ENCODE measurements around the gene P2RY8.
A peak's percentile ranks its signal among the peaks of the same experiment; 100 is the strongest.
"Not testable (repeated sequence)": the region's sequence is repeated elsewhere in the genome, so short reads cannot be mapped to it uniquely, and the experiment has no call there.

P2RY8 gene

DNA sequence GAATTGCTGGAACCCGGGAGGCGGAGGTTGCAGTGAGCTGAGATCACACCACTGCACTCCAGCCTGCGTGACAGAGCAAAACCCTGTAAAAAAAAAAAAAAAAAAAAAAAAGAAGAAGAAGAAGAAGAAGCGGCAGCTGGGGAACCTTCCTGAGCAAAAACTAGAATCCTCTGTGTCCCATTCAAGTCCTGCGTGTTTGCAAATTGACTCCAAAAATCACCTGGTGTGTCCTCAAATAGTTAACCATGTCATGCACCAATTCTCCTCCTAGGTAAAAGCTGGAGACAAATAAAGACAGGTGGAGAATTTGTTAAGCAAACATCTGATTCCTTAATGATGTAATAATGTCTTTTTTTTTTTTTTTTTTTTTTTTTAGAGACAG is 52.4 kb downstream of the P2RY8 start:
- DNase-seq = no peak

DNA sequence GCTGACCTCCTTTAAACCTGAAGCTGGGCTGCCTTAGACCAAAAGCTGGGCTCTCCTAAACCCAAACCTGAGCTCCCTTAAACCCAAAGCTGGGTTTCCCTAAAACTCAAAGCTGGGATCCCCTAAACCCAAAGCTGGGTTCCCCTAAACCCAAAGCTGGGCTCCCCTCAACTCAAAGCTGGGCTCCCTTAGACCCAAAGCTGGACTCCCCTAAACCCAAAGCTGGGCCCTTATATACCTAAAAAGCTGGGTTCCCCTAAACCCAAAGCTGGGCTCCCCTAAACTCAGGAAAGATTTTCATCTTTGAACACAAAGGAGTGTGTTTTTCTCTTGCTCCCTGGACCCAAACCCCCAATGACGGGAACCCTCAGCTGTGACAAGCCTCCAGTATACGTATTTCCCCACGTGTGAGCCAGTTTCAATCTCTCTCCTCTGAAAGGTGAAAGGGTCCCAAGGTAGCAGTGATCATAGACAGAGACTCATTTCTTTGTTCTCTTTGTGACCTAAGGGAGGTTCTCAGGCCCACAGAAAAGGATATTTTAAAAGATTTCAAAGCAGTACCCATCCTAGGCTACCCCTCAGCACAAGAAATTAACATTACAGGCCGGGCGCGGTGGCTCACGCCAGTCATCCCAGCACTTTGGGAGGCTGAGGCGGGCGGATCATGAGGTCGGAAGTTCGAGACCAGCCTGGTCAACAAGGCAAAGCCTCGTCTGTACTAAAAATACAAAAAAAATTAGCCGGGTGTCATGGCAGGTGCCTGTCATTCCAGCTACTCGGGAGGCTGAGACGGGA is 52.9 kb downstream of the P2RY8 start:
- no peak for DNase-seq

DNA sequence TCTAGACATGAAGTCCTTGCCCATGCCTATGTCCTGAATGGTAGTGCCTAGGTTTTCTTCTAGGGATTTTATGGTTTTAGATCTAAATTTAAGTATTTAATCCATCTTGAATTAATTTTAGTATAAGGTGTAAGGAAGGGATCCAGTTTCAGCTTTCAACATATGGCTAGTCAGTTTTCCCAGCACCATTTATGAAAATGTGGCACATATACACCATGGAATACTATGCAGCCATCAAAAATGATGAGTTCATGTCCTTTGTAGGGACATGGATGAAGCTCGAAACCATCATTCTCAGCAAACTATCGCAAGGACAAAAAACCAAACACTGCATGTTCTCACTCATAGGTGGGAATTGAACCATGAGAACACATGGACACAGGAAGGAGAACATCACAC is 54.5 kb downstream of the P2RY8 start:
- DNase-seq = not testable (repeated sequence)

DNA sequence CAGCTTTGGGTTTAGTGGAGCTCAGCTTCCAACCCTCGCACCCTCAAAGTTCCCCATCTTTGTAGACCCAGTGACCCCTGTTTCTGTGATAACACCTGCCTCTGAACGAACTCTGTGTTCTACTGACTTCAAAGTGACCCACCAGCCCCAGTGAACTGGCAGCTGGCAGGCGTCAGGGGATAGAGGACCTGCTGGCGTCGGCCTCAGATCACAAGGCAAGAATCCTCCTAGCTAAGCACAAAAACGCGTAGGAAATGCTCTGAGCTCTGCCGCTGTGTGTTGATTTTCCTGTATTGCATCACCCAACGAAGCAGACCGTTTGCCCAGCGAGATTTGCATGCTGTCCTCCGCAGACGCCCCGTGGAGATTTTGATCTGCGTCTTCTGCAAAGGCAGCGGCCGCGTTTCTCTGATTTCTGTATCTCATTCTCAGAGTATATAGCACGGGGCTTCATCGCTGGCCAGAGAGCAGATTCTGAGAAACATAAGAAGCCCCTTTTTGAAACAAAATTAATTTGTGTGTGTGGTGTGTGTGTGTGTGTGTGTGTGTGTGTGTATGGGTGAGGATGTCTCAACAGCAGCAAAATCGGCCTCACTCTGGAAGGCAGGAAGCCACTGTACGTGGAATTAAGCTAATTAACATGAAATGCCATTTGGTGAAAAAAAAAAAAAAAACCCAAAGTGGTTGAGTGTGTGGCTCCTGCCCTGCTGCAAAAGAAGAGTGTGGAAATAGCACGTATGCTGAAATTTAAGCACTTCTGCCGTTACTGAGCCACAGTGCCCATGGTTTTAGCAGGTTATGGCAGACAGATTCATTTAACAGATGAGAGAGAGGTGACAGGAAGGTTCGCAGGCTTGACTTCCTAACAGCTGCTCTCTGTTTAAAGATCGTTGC is 55.1 kb downstream of the P2RY8 start:
- no peak for DNase-seq

DNA sequence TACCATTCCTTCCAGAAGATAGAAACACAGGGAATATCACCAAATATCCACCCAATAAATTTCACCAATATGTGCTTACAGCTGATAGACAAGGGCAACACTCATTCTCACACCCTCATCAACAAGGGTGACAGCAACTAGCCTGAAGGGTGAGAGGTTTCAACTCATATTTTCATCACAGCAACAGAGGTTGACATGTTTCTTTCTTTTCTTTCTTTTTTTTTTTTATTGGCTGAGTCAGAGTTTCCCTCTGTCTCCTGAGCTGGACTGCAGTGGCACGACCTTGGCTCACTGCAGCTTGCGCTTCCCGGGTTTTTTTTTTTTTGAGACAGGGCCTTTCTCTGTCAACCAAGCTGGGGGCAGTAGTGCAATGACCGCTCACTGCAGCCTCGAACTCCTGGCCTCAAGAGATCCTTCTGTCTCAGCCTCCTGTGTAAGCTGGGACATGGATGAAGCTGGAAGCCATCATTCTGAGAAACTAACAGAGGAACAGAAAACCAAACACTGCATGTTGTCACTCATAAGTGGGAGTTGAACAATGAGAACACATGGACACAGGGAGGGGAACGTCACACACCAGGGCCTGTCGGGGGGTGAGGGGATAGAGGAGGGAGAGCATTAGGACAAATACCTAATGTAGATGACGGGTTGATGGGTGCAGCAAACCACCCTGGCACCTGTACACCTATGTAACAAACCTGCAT is 56.8 kb downstream of the P2RY8 start:
- no peak for DNase-seq

DNA sequence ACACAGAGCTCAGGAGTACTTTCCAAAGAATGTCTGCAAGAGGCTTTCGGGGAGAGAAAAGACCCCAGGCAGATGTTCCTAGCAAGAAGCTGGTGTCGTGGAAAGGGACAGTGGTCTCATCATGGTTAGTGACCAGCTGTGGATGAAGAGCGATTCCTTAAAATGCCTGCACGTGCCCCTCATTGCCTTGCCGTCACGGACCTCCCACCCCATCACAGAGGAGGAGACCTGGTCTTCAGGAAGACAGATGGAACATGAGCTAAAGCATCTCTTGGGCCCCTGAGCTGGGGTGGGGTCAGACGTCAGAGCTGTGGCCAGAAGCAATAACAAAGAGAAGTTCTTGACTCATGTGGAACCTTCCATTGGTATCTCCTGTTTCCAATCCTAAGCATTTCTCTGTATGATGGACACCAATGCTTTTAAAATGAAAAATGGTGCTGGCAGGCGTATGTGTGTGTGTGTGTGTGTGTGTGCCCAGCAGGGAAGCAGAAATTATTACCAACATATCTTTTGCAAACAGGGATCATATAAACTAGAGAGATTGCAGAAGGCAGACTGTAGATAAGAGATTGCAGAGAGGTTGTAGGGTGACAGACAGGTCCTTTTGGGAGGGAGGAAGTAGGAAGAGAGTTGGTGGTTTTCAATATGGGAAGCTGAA is 59.1 kb downstream of the P2RY8 start:
- DNase-seq = no peak

DNA sequence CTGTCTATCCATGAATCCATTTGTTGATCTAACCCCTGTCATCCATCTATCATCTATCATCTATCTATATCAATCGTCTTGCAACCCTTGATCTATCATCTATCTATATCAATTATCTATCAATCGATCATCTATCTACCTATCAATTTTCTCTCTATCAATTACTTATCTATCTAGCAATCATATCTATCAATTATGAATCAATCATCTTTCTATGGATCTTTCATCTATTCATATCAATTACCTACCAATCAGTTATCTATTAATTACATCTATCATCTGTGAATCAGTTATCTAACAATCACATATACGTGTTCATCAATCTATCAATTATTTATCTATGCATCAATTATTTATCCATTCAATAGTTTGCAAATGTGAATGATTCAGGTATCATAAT is 59.8 kb downstream of the P2RY8 start:
- no peak for DNase-seq

DNA sequence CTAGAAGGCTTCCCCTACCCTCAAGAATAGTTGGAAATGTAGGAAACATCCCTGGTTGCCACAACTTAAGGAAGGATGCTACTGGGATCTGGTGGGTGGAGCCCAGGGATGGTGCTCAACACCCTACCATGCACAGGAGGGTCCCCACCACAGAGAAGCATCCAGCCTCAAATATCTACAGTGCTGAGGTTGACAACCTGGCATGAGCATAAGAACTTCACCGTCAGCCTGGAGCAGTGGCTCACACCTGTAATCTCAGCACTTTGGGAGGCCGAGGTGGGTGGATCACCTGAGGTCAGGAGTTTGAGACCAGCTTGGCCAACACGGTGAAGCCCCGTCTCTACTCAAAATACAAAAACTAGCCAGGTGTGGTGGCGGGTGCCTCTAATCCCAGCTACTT is 60.3 kb downstream of the P2RY8 start:
- no peak for DNase-seq

DNA sequence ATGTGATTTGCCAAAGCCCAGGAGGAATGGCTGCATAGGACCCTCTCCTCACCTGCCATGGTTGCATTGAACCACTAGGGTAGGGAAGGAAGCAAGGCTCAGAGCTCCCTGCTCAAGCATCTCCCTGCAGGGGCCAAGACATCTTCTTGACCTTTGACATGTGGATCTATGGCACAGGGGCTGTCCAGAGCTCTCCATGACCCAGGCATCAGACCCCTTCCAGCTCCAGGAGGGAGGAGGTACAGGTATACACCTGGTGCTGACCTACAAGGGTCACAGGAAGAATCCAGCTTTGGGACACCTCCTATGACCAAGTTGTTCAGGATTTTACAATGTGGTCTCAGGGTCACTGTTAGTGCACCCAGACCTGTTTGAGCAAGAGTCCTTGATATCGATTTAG is 61.1 kb downstream of the P2RY8 start:
- no peak for DNase-seq

DNA sequence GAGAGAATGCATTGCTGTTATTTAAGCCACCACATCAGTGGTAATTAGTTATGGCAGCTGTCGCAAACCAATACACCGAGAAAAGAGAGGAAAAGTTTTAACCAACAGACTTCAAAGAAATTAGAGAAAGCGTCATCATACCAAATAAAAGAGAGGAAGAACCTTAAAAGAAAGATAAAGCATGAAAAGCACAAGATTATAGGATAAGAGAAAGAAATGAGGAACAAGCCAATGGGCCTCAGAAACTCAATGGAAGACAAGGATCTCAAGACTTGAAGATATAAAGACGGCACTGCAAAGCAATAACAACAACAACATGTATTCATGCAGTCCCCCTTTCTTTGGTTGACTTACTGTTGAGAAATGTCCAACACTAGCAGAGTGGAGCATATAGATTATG is 61.5 kb downstream of the P2RY8 start:
- no peak for DNase-seq

DNA sequence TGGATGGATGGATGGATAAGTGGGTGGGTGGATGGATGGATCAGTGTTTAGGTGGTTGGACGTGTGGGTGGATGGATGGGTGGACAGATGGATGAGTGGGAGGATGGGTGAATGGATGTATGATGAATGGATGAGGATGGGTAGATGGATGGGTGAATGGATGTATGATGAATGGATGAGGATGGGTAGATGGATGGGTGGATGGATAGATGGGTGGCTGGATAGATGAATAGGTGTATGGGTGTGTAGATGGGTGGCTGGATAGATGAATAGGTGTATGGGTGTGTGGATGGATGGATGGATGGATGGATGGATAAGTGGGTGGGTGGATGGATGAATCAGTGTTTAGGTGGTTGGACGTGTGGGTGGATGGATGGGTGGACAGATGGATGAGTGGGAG is 62.4 kb downstream of the P2RY8 start:
- DNase-seq = not testable (repeated sequence)

DNA sequence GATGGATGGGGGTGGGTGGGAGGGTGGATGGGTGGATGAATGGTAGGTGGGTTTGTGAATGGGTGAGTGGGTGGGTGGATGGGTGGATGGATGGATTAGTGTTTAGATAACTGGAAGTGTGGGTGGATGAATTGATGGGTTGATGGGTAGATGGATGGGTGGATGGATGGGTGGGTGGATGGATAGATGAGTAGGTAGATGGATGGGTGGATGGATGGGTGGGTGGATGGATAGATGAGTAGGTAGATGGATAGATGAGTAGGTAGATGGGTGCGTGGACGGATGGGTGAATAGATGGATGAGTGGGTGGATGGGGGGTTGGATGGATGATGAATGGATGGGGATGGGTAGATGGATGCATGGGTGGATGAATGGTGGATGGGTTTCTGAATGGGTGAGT is 64.0 kb downstream of the P2RY8 start:
- DNase-seq = no peak

DNA sequence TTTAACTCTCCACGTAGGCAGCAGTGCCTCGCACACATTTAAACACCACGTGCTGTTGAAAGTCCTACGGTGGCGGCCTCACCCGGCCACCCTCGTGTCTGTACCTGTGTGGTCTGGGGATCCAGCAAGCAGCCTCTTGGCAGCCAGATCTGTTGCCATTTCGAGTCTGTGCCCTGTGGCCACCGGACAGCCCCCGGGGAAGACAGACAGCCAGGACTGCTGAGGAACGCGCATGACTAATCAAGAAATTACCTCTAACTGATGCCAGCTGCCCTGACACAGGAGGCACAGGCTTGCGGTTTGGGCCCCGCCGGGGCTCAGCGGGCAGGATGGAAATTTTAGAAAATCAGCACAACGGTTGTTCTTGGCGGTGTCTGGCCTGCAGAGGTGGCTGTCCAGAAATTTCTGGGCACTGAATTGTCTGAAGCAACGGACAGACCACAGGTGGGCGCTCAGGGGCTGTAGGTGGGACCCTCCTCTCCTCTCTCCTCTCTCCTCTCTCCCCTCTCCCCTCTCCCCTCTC is 68.7 kb downstream of the P2RY8 start:
- peak in 1 of 2 experiments; percentile 7 for DNase-seq

DNA sequence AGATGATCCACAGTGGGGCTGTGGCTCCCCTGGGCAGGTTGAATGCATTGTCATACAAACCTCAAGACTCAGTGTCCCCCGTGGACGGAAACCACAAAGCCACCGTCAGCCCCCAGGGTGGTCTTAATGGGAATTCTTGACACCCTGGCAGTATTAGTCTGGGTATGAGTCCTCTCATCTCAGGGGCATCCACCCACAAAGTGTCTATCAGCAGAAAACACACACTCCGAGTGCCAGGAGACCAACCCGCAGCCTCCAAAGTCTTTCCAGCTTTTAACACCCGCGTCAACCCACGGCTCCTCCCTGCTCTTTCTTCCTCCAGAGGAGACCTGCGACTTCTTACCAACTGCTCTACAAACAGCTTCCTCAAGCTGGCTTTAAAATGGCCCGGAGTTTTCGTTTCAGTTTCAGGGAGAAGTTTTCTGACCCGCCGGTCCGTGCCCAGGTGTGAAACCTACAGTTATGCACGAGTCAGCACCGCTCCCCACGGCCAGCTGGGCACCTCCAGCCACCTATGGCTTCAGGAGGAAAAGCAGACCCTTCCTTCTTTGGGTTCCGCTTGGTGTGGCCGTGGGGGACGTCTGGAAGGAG is 69.9 kb downstream of the P2RY8 start:
- DNase-seq = no peak

DNA sequence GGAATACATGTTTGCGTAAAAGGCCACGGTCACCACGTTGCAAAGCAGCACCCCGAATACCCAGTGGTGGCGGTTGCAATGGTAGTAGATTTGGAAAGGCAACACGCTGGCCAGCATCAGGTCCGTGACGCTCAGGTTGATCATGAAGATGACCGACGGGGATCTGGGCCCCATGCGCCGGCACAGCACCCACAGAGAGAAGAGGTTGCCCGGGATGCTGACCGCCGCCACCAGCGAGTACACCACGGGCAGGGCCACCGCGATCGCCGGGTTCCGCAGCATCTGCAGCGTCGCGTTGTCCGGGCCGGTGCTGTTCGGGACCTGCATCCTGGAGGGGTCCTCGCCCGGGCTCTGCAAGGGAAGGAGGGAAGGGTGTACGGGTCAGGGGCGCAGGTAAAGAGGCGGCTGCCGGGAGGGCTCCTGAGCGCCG is 70.7 kb downstream of the P2RY8 start:
- DNase-seq = no peak

DNA sequence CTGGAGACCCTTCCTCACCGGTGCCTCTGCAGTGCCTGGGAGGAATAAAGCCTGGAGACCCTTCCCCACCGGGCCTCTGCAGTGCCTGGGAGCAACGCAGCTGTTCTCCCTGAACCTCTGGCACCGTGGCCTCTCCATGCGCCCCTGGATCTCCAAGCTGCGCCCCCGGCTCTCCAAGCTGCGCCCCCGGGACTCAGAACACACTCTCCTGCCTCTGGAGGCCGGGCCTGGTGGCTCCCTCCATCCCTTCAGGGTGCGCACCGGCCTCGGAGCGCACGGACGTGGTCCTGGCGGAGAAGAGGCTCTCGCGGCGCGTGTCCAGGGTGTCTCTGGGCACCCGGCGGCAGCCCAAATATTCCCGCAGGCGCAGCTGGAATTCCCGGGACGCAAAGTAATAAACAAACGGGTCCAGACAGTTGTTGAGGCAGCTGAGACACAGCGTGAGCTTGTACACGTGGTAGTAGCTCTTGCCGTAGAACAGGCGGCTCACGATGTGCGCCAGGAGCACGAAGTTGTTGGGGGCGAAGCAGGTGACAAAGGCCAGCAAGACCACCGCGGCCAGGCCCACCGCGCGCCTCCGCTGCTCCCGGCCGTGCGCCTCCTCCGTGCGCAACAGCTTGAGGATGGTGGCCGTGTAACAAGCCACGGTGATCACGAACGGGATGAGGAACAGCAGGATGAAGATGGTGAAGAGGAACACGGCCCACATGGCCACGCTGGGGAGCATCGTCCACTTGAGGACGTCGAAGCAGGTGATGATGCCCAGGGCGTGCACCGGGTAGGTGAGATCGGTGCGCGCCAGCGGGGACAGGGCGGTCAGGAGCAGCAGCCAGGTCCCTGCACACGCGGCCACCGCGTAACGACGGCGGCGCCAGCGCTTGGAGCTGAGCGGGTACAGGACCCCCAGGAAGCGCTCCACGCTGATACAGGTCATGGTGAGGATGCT is 71.4 kb downstream of the P2RY8 start:
- no peak for DNase-seq

DNA sequence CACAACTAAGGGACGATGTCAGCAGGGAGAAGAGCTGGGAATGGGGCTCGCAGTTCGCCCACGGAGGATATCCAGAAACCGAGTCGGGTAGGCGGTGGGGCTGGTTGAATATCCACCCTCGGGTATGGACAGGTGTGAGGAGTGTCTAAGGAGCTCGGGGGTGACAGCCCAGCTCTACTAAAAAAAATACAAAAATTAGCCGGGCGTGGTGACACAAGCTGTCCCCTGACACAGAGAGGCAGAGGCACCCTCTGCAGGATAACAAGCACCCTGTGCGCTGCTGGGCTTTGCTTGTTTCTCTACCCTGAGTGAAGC is 72.1 kb downstream of the P2RY8 start:
- DNase-seq = no peak

DNA sequence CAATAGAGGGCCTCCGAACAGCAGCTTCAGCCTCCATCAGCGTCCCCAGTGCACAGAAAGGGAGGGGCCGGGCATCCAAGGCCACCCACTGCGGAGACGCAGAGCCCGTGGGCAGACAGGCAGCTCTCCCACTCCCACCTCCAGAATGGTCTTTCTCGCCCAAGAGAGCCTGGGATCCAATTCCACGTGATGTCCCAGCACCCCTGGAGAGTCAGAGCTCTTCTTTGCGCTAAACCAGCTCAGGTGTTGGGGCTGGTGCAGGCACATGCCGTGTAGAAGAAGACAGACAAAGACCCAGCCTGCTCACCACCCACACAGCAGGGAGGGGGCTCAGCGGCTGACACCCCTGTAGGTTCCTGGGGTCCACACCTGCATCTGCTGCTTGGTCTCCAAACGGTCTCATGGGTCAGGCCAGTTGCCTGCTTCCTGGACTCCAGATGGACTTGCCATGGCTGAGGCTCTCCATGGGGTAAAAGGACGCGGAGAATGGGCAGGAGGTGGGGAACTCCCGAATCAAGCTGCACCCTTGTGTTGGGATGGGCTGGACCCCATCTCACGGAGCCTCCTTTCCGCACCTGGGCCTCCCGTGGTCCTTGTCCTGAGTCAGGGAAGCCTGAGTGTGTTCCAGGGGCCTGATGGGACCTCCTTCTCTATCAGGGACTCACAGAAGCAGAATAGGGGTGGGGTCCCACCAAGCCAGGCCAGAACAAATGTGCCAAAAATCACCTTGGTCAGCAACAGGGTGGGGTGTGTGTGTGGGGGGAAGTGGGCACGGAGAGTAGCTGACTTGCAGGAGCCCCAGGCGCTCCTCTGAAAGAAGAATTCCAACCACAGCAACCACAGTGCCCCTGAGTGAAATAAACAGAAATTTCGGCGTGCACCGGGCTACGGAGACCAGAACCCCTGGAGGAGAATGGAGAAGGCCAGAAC is 72.7 kb downstream of the P2RY8 start:
- no peak for DNase-seq

DNA sequence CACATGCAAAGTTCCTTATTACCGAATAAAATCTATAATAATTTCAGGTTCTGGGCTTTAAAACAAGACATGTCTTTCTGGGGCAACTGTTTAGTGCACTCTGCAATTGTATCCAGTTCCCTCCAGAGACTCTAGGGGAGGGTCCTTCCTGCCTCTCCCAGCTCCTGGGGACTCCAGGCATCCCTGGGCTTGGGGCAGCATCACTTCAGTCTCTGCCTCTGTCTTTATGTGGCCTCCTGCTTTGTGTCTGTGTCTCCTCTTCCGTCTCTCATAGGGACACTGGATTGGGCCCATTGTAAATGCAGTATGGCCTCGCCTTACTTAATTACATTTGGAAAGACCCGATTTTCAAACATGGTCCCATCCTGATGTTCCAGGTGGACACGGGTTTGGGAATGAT is 73.4 kb downstream of the P2RY8 start:
- DNase-seq = no peak

DNA sequence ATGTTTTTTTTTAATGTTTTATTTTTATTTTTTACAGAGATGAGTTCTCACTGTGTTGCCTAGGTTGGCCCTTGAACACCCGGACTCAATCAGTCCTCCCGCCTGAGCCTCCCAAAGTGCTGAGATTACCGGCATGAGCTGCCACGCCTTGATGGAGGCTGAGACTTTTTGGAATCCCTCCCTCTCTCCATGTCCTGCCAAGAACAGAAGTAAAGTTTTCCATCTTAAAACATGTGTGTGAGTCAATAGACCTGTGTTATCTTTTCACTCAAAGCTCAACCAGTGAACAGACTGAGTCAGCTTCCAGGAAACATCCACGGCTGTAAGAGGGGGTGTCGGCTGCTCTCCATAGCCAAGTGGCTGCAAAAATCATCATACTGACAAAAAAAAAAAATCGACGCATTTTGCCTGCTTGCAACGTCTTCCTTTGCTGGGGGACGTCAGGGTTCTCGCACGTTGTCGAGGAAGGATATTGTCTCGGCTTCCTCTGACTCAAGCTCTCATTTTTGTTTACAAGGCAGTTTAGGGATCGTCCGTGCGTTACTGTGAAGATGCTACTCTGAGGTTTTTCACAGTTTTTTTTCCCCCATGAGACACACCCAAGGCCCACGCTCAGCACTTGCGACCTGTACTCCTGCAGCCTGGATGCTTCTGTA is 74.3 kb downstream of the P2RY8 start:
- DNase-seq = peak in 1 of 2 experiments; percentile 4
